A375 (cell line): ENCODE data around the gene CEACAM6. TPM values are rescaled to one million over a fixed set of nuclear protein-coding genes. Genes with fewer than 3 reads are reported as not detected.

ENCODE experiments used
- total RNA-seq: library from RNA; depleted of rRNA; stranded (reverse); fragments of >200 nt; shearing (Covaris generic); gene quantifications from 2 replicates; pipeline ENCODE4 v1.2.3, GENCODE V29; 2014; rRNA removed

Gene CEACAM6
- not detected in 2 replicates for total RNA-seq

DNA sequence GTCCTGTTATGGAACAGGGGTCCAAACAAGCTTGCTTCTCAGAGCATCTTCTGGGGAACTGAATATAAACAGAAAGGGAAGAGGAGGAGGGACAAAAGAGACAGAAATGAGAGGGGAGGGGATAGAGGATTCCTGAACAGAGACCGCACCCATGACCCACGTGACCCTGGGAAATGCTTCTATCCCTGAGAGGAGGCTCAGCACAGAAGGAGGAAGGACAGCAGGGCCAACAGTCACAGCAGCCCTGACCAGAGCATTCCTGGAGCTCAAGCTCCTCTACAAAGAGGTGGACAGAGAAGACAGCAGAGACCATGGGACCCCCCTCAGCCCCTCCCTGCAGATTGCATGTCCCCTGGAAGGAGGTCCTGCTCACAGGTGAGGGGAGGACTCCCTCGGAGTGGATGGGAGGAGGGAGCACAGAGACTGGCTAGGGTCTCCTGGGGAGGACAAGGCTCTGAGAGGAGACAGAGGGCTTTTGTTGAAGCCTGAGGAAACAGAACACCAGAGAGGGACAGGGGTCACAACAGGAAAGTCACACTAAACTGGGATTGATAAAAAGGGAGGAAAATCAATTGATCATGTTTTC lies at the start of gene CEACAM6:
TSS of gene CEACAM6 (plus strand) at position 203 of the 586 bp plus-strand sequence. CDS start at position 312, 109 bp downstream.

DNA sequence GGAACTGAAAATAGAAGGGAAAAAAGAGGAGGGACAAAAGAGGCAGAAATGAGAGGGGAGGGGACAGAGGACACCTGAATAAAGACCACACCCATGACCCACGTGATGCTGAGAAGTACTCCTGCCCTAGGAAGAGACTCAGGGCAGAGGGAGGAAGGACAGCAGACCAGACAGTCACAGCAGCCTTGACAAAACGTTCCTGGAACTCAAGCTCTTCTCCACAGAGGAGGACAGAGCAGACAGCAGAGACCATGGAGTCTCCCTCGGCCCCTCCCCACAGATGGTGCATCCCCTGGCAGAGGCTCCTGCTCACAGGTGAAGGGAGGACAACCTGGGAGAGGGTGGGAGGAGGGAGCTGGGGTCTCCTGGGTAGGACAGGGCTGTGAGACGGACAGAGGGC lies 46.8 kb upstream of the CEACAM6 start, which contains the start of gene CEACAM5:
TSS of gene CEACAM5 (plus strand) at position 146 of the 400 bp plus-strand sequence. CDS start at position 252, 106 bp downstream.

DNA sequence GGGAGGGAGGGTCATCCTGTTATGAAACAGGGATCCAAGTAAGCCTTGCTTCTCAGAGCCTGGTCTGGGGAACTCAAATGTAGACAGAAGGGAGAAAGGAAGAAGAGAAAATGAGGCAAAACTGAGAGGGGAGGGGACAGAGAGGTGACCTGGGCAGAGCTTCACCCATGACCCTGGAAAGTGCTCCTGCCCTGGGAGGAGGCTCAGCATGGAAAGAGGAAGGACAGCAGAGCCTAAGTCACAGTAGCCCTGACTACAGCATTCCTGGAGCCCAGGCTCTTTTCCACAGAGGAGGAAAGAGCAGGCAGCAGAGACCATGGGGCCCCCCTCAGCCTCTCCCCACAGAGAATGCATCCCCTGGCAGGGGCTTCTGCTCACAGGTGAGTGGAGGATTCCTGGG lies 41.0 kb downstream of the CEACAM6 start, which contains the start of gene CEACAM3:
TSS of gene CEACAM3 (plus strand) at position 226 of the 400 bp plus-strand sequence. CDS start at position 317, 91 bp downstream.

Other genes starting within 250 kb of the CEACAM6 start
- not detected in 2 replicates for gene CEACAM21, start 179.4 kb upstream of the CEACAM6 start, total RNA-seq
- not detected in 2 replicates for gene CEACAM4, start 128.5 kb upstream of the CEACAM6 start, total RNA-seq
- not detected in 2 replicates for gene CEACAM7, start 67.3 kb upstream of the CEACAM6 start, total RNA-seq
- not detected in 2 replicates for gene CEACAM5, start 46.9 kb upstream of the CEACAM6 start, total RNA-seq
- gene CEACAM3, start 41.1 kb downstream of the CEACAM6 start, total RNA-seq: not detected in 2 replicates
- gene LYPD4, start 89.2 kb downstream of the CEACAM6 start, total RNA-seq: not detected in 2 replicates
- gene DMRTC2, start 89.5 kb downstream of the CEACAM6 start, total RNA-seq: not detected in 2 replicates
- 2,531 and 2,844 TPM in 2 replicates for gene RPS19, start 104.7 kb downstream of the CEACAM6 start, total RNA-seq
- gene CD79A, start 121.7 kb downstream of the CEACAM6 start, total RNA-seq: not detected in 2 replicates
- gene ARHGEF1, start 127.7 kb downstream of the CEACAM6 start, total RNA-seq: 151 and 166 TPM in 2 replicates
- gene ERFL, start 172.9 kb downstream of the CEACAM6 start, total RNA-seq: not detected in 2 replicates
- gene RABAC1, start 203.8 kb downstream of the CEACAM6 start, total RNA-seq: 87.1 and 95.0 TPM in 2 replicates
- gene ATP1A3, start 238.7 kb downstream of the CEACAM6 start, total RNA-seq: not detected in 2 replicates